Stimulated activated CD8-positive, alpha-beta memory T cell treated with anti-CD3 and anti-CD28 coated beads, Interleukin-4, amount 100 ng/mL, for 48 hours (primary cell): Measurements from ENCODE around the gene MYRF.

Source experiments
- DNase-seq: peaks from one replicate; pipeline ENCODE4 v3.0.0-alpha.2; 2020

Gene MYRF

DNA sequence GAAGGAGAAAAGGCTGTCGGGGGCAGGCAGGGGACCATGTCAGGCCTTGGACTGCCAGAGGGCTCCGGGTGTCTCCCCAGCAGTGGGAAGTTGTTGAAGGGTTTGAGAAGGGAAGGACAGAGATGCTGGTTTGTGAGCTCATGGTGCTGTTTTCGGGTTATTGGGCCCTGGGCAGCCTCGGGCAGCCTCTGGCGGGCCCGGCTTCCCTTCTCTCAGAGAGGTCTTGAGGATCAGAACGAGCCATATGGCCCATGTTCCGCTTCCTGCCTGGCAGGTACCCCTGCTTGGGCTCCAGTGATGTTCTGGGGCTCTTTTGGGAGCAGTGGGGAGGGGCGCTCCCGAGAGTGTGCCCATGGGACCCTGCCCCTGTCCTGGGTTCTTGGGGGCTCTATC lies 9.8 kb downstream of the MYRF start:
- no peak for DNase-seq

DNA sequence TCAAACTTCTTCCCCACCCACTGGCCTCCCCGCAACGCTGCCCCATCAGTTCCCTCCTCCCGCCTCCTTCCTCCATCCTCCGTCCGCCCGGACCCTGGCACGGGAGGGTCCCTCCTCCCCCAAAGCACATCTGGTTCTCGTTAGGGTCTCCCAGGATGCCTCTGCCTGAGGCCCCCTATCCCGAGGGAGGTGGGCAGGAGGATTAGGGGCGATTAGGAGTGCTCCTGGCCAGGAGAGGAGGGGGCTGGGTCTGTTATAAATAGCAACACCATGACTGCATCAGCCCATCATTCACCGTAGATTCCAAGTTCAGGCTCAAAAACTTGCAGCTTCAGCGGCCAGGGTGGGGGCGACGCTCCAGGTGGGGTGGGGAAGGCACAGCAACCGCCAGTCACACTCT lies 10.4 kb downstream of the MYRF start:
- no peak for DNase-seq

DNA sequence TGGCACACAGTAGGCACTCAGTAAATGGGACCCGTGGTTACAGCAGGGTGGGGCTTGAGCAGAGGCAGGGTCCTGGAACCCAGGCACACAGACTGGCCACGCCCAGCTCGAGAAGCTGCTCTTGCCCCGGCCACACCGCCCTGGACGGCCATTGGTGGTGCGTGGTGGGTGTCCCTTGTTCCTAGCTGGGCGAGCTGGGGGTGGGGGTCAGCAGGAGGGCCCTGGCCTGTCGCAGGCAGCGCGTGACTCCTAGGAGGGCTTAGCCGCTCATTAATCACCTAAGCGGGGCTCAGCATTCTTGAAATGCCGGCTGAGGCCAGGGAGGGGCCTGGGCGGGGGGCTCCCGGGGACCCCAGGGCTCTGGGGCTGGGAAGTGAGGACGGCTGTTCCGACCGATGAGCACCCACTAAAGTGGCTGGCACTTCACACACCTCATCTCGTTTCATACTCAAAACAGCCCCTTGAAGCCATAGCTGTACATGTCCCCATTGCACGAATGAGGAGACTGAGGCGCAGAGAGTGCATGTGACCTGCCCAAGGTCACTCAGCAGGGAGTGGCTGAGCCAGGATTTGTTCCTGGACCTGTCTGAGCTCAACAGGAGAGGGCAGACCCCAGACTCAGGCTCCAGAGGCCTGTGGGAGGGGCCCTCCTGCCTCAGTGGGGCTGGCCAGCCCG lies 11.6 kb downstream of the MYRF start:
- DNase-seq: no peak

DNA sequence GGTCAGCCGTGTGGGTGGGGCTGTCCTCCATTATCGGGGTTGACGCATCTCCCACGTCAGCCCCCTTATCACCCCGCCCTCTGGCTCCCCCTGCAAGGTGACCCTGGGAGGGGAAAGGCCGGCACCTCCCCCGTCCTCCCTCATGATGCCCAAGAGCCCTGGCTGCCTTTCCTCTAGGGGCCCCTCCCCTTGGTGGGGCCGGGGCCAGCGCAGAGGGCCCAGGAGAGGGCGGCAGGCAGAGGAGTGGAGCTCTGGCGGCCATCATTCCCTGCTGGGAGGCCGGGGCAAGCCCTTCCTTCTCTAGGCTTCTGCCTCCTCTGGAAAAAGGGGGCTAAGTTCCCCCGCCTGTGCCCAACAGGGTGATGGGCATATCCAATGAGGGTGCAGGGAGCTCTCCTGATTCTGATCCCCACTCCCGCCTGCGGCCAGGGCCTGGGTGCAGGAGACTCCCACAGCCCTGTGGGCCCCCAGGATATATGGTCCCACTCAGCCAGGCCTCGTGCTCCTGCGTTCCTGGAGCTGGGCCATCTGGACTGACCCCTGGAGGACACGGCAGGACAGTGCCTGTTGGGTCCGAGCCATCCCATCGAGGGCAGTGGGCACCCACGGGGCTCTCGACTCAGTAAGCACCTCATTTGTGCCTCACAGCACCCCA lies 12.3 kb downstream of the MYRF start:
- no peak for DNase-seq

DNA sequence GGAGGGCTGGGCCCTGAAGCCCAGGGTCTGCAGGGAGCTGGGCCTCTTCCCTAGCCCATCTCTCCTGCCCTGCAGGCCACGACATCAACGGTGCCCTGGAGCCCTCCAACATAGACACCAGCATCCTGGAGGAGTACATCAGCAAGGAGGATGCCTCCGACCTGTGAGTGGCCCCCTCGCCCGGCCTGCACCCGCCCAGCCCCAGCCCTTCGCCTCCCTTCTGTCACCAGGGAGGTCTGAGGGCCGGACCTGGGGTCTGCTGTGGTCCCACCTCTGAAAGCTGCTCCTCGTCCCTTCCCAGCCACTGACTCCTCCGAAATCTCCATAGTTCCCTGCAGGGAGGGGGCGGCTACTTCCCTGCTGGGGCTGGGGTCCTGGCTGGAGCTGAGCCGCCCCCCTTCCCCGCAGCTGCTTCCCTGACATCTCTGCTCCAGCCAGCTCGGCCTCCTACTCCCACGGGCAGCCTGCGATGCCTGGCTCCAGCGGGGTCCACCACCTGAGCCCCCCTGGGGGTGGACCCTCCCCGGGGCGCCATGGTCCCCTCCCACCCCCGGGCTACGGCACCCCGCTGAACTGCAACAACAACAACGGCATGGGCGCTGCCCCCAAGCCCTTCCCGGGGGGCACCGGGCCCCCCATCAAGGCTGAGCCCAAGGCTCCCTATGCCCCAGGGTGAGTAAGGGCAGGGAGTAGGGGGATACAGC lies 13.3 kb downstream of the MYRF start:
- no peak for DNase-seq

DNA sequence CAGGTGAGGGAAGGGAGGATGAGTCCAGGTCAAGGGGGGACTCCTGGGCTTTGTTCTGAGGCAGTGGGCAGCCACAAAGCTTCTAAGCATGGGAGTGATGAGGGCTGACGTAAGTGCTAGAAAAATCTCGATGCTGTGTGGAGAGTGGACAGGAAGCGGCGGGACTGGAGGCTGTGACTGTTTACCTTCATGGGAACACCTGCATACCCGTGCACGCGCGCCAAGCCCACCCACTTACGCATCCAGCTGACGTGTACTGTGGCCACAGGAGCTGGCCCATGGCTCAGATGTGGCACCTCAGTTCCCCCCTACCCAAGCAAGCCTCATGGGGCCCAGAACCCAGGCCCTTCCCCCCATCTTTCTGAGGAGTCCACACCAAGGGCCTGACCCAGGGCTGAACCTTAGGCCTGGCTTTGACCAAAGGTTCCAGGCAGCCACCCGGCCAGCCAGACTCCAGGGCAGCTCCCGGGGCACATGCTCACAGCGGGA lies 14.0 kb downstream of the MYRF start:
- DNase-seq: no peak

DNA sequence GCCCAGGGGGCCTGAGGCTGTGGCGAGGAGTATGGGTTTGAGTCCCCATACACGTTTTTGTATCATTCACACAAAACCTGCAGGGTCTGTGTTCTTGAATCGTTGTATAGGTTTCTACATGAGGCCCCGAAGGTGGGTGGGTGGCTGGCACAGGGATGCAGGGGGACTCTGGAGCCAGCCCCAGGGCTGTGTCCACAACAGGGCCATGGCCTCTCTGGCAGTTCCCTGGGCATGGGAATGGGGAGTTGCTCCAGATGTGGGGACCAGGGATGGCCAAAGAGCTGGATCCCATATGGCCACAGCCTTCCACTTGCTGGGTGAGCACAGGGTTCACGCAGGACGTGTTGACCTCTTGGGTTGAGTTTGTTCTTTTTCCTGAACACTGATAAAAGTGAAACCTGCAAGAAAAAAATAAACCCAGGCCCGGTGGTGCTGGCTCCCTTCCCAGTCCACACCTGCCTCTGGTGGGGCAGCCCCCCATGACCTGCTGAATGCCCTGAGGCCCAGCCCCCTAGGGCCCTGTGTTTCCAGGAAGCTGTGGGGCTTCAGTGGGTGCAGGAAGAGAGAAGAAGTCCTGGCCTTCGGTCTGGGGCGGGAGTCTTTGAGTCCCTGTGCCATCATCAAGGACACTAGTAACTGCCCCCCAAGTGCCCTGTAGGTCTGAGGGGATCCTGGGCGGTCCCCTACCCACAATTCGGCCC lies 16.1 kb downstream of the MYRF start:
- no peak for DNase-seq

DNA sequence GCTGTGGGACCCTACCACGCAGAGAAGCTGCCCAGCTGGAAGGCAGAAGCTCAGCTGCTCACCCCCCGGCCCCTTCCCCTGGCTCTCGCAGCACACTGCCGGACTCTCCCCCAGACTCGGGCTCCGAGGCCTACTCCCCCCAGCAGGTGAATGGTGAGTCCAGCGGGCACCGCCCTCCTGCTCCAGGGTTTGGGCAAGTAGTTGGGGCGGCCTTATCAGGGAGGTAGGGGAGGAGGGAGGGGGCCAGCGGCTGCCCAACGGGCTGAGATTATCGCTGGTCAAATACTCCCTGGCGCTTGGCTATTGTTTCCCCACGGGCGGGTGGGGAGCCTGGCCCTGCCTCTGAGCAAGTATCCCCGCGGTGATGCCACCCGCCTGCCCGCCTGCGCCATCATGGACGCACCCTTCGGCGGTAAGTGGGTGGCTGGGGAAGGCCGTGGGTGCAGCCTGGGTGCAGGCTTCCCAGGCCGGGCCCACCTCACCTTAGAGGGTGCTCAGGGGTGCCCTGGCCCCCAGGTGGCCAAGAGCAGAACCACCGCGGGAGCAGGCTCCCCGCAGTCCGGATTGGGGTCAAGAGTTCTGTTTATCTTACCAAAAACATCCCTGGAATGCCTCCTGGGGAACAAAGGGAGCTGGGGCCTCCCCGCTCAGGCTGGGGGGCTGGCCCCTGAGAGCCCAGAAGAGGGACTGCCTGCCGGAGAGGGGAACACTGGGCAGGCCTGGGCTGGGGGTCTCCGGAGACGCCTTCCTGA lies 16.9 kb downstream of the MYRF start:
- no peak for DNase-seq

DNA sequence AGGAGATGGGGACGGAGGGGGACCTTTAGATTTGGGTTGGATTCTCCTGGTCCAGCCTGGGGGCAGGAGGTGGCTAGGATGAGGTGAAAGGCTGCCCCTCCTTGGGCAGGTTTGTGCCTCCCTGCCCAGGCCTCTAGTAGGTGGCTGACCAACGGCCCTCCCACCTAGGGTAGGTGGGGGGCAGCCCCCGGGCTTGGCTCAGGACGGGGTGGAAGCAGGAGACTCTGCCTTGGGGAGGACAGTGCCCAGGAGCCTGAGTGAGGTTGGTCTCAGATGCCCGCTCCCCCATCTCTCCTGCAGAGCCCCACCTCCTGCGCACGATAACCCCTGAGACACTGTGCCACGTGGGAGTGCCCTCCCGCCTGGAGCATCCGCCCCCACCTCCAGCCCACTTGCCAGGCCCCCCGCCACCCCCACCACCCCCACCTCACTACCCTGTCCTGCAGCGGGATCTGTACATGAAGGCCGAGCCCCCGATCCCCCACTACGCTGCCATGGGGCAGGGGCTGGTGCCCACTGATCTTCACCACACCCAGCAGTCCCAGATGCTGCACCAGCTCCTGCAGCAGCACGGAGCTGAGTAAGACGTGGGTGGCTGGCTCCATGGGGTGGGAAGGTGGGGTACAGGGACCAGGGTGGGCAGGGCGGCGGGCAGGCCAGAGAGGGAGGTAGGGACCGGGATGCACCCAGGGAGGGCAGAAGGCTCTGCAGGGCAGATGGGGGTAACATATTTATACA lies 17.7 kb downstream of the MYRF start:
- no peak for DNase-seq

DNA sequence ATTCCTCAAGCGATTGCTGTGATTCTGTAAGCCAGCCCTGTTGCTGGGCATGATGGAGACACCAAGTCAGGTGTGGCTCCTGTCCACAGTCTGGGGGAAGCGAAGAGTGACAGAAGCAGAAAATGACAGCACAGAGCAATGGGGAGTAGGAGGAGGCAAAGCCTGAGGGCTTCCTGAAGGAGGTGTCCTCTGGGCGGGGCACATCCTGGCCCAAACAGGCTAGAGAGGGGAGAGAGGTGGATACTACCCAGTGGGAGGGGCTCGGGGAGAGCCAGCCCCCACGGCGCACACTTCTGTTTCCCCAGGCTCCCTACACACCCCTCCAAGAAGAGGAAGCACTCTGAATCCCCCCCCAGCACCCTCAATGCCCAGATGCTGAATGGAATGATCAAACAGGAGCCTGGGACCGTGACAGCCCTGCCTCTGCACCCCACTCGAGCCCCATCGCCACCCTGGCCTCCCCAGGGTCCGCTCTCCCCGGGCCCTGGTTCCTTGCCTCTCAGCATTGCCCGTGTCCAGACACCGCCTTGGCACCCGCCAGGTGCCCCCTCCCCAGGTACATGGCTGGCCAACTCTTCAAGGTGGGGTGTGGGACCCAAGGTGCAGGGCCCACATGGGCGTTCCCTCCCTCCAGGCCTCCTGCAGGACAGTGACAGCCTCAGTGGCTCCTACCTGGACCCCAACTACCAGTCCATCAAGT lies 18.9 kb downstream of the MYRF start:
- DNase-seq: no peak

DNA sequence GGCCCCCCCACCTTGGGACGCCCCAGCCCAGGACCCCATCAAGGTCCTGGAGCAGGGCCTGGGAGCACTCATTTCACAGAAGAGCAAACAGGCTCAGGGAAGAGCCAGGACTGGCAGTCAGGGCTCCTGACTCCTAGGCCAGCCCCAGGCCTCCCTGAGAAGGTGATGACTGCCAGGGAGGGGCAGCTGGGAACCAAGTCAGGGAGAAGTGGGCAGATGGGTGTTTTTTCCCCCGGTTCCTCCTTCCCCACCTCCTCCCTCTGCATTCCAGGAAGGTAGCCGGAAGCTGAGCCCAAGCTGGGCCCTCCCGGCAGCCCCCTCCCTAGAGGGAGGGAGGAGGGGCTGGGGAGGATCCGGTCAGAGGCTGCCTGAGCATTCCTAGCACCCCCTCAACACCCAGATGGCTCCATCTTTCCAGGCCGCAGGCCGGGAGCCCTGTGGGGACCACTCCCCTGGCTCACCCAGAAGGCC lies 19.6 kb downstream of the MYRF start:
- DNase-seq: no peak

DNA sequence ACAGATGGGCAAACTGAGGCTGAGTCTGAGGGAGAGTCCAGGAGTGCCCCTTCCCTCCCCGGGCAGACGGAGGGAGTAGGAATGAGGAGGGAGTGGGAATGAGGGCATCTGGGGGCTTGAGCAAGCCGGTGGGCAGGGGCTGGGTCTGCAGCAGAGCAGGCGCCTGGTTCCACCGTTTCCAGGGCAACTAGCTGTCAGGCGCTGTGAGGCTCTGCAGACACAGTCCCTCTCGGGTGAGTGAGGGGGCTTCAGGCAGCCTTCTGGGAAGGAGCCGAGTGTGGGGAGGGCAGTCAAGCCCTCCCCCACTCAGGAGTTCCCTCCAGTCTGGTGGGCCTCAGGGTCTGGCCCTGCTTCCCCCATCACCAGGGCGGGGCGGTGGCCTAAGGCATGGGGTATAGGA lies 20.9 kb downstream of the MYRF start:
- no peak for DNase-seq

DNA sequence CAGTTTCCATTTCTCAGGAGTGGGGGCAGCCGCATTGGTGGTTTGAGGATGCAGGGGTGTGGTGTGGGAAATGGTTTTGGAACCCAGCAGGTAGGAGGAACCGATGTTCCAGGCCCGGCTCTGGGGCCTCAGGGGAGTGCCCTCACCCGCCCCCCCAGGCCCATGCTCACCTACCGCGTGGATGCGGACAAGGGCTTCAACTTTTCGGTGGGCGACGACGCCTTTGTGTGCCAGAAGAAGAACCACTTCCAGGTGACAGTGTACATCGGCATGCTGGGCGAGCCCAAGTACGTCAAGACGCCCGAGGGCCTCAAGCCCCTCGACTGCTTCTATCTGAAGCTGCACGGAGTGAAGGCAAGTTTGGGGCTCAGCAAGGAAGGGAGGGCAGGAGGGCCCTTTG lies 21.4 kb downstream of the MYRF start:
- no peak for DNase-seq

DNA sequence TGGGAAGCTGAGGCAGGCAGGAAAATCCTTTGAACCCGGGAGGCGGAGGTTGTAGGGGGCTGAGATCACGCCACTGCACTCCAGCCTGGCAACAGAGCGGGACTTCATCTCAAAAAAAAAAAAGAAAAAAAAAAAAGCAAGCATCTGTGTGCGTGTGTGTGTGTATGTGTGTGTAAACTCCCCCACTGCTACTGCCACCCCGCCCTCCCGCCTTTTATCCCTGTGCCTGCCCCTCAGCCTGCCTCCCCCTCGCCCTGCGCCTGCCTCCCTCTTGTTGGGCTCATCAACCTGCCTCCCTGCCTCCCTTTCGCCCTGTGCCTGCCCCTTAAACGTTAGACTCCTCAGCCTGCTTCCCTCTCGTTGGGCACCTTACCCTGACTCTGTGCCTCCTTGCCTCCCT lies 22.0 kb downstream of the MYRF start:
- no peak for DNase-seq

DNA sequence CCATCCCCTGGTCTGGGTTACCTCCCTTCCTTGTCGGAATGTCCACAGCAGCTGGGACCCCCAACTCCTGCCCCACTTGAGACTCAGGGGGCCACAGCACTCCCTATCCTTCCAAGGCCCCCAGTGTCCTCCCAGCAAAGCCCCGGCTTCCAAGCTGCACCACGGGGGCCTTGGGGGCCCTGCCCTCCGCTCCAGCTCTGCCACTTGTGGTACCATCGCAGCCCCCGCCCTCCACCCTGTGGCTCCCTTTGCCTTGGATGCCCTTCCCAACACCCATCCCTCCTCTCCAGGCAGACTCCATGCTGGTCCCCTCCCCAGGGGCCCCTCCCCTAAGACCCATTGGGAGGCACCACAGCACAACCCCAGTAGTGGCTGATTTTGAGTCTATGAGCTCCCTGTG lies 22.7 kb downstream of the MYRF start:
- no peak for DNase-seq

DNA sequence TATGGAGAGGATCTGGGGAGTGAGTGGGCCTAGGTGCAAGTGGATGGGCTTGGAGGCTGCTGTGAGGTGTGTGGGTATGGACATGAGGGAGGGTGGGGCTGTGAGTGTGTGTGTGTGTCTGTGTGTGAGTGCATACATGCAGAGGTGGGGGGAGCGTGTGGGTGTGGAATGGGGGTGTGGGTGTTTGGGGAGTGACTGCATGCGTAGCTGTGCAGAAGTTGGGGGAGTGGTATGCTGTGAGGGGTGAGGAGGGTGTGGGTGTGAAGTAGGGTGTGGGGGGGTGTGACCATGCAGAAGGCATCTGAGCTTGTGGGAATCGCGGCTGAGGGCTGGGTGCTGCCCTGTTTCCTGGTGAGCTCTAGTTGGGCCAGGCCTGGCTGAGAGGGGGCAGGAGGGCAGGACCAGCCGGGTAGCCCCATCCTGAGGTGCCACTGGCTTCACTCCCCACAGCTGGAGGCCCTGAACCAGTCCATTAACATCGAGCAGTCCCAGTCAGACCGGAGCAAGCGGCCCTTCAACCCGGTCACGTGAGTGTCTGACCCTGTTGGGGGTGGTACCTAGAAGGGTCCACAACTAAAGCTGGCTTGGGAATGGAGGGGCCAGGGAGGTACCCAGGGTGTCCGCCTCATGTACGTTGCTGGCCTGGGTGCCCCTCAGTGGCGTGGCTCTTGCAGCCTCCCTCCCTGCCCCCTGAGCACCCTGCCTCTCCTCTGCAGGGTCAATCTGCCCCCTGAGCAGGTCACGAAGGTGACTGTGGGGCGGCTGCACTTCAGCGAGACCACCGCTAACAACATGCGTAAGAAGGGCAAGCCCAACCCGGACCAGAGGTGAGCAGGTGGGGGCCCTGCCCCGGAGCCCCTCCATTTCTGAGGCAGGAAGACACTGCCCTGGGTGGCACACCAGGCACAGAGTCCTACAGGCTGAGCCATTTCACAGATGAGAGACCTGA lies 23.4 kb downstream of the MYRF start:
- DNase-seq: no peak

DNA sequence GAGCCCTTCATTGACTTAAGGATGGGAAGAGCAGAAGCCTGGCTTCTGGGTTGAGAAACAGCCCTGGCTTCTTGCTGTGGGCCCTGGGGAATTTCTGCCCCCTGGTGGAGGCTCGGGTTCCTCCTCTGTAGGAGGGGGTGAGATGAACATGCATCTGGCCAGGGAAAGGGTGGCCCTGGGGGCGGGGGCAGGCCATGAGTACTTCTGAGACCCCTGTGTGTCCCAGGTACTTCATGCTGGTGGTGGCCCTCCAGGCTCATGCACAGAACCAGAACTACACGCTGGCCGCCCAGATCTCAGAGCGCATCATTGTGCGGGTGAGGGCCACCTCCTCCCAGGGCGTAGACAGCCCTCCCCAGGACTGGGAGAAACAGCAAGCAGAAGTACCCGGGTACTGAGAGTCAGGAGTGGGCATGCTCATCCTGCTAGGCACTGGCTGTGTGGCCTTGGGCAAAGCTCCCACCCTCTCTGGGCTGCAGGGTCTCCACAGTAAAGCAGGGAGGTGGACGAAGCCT lies 24.2 kb downstream of the MYRF start:
- DNase-seq: peak; percentile 84

DNA sequence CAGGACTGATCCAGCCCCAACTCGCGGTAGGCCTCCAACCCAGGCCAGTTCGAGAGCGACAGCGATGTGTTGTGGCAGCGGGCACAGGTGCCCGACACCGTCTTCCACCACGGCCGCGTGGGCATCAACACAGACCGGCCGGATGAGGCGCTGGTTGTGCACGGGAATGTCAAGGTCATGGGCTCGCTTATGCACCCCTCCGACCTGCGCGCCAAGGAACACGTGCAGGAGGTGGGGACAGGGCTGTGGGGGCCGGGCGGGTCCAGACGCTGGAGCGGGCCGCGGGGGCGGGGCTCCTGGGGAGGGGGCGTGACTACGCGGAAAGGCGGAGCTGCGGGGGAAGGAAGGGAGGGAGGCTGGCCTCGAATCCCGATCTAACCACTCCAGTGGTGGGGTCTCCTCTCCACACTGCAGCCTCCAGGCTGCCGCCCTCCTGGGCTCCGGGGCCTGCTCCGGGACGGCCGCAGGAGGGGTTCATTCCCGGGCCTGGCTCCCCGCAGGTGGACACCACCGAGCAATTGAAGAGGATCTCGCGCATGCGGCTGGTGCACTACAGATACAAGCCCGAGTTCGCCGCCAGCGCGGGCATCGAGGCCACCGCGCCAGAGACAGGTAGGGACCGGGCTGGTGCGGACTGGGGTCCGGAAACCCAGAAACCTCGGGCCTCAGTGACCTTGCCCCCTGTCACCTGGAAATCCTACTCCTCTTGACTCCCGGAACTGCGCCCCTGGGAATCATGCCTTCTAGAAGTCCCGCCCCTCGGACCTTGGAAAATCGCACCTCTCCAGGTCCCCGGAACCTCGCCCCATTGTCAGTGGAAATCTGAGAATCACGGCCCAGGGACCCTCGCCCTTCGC lies 25.0 kb downstream of the MYRF start:
- peak; percentile 79 for DNase-seq

DNA sequence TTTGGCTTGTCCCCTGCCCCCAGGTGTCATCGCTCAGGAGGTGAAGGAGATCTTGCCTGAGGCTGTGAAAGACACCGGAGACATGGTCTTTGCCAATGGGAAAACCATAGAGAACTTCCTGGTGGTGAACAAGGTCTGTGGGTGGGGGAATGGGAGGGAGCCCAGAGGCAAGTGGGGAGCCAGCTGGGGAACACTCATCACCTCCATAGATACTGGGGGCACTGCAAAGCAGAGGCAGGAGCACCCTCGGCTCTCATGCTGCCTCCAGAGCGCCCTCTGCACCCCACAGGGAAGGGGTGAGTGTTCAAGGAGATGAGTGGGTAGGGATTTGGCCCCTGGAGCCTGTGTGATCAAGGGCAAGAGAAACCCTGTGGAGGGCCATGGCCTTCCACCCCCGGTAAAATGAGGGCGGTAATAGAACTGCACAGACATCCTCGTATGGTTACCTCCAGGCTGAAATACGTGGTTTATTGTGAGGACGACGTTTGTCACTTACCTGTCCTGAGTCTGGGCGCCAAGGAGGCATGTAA lies 26.0 kb downstream of the MYRF start:
- DNase-seq: no peak
